Measurements from ENCODE around the gene PLLP.

Gene PLLP, protein sequence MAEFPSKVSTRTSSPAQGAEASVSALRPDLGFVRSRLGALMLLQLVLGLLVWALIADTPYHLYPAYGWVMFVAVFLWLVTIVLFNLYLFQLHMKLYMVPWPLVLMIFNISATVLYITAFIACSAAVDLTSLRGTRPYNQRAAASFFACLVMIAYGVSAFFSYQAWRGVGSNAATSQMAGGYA

DNA sequence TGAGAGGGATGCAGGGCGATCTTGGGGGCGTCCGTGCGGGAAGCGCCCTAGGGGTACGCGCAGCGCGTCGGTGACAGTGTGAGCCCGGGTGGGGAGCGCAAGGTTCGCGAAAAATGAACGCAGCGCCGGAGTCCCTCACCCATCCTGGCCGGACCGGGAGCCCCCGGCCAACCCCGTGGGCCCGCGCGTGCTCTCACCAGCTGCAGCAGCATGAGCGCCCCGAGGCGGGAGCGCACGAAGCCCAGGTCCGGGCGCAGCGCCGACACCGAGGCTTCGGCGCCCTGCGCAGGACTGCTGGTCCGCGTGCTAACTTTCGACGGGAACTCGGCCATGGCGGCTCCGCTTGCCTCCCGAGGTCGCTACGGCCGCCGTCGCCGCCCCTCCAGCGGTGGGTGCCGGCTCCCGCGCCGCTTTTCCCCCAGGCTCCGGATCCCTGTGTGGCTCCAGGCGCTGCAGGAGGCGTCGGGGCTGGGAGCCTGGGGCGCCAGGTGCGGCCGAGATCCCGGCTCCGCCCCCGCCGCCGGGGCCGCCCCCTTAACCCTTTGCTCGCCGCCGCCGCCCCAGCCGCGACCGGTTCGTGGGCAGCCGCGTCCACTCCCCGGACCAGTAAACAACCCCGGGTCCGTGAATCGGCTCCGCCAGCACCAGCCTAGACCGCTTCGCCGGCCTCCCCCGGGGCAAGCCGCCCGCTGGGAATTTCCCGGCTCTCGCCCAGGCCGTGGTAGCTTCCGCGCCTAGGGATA, at the start of gene PLLP:
Gene PLLP (minus strand): TSS at position 464 of the 743 bp plus-strand sequence. CDS start 132 bp downstream, at position 332.
- Histone ChIP-seq H3K4me3 (ENCODE audit: low read length) (peak within 1 kb of the TSS; percentile 67), H3K4me1 (ENCODE audit: low read length) (0 out of 2 replicates have a peak, but pooled peaks cover 1% of the 10 kb centered on the region), H3K9me2 (replicated peaks; ENCODE audit: insufficient read depth, low read length) (no peaks in the 10 kb centered on the region), H4K20me1 (ENCODE audit: insufficient read depth, low read length) (no peaks in the 10 kb centered on the region), H3K27me3 (replicated peaks; ENCODE audit: insufficient read depth, low read length) (no peaks in the 10 kb centered on the region), H3K27ac (ENCODE audit: low read length) (no peak within 1 kb of the TSS), H3F3A (ENCODE audit: insufficient read depth, low read length) (no peaks in the 10 kb centered on the region; the same call in 1 of the 2 replicates), H2AFZ (ENCODE audit: low read length) (peak within 1 kb of the TSS; percentile 60), H3K4me2 (ENCODE audit: low read depth, low read length) (peak within 1 kb of the TSS; percentile 97), H3K79me2 (ENCODE audit: low read length) (no peaks in the 10 kb centered on the region), H3K36me3 (replicated peaks; ENCODE audit: insufficient read depth, low read length) (no peaks in the 10 kb centered on the region), H3K9ac (ENCODE audit: low read length) (peak within 1 kb of the TSS; percentile 24; the same call in 1 of the 2 replicates), H3K9me3 (replicated peaks; ENCODE audit: insufficient read depth, low read length) (no peaks in the 10 kb centered on the region)
- DNase-seq, result no peak
- TF ChIP-seq EZH2phosphoT487 (IDR thresholded peaks at IDR 0.05; ENCODE audit: low read length) (no peak), EZH2 (optimal IDR thresholded peaks at IDR 0.05; ENCODE audit: low read depth, low read length) (no peak)
- TF ChIP-seq, protein P1, sequence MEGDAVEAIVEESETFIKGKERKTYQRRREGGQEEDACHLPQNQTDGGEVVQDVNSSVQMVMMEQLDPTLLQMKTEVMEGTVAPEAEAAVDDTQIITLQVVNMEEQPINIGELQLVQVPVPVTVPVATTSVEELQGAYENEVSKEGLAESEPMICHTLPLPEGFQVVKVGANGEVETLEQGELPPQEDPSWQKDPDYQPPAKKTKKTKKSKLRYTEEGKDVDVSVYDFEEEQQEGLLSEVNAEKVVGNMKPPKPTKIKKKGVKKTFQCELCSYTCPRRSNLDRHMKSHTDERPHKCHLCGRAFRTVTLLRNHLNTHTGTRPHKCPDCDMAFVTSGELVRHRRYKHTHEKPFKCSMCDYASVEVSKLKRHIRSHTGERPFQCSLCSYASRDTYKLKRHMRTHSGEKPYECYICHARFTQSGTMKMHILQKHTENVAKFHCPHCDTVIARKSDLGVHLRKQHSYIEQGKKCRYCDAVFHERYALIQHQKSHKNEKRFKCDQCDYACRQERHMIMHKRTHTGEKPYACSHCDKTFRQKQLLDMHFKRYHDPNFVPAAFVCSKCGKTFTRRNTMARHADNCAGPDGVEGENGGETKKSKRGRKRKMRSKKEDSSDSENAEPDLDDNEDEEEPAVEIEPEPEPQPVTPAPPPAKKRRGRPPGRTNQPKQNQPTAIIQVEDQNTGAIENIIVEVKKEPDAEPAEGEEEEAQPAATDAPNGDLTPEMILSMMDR (IDR thresholded peaks at IDR 0.05; ENCODE audit: low read length), result no peak

DNA sequence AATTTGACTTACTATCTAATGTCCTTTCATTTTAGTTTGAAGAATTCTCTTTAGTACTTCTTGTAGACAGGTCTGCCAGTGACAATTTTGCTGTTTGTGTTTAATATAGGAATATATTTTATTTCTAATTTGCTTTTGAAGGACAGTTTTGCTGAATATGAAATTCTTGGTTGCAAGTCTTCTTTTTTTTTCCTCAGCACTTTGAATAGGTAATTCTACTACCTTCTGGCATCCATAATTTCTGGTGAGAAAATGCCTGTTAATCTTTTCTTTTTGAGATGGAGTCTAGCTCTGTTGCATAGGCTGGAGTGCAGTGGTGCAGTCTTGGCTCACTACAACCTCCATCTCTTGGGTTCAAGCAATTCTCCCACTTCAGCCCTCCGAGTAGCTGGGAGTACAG, 48.9 kb upstream of the PLLP start:
- Histone ChIP-seq H3K27ac (ENCODE audit: low read length) (no peak overlapping the region), H3K27me3 (replicated peaks; ENCODE audit: insufficient read depth, low read length) (no peaks in the 10 kb centered on the region), H3F3A (ENCODE audit: insufficient read depth, low read length) (no peaks in the 10 kb centered on the region), H3K4me1 (ENCODE audit: low read length) (no peaks in the 10 kb centered on the region), H3K4me2 (ENCODE audit: low read depth, low read length) (no peak overlapping the region), H3K79me2 (ENCODE audit: low read length) (no peaks in the 10 kb centered on the region), H3K9me2 (replicated peaks; ENCODE audit: insufficient read depth, low read length) (no peaks in the 10 kb centered on the region), H3K9me3 (replicated peaks; ENCODE audit: insufficient read depth, low read length) (no peaks in the 10 kb centered on the region), H3K4me3 (ENCODE audit: low read length) (no peak overlapping the region), H2AFZ (ENCODE audit: low read length) (no peak overlapping the region), H3K9ac (ENCODE audit: low read length) (no peak overlapping the region), H3K36me3 (replicated peaks; ENCODE audit: insufficient read depth, low read length) (no peaks in the 10 kb centered on the region), H4K20me1 (ENCODE audit: insufficient read depth, low read length) (no peaks in the 10 kb centered on the region)
- no peak for DNase-seq
- no peak for TF ChIP-seq EZH2 (optimal IDR thresholded peaks at IDR 0.05; ENCODE audit: low read depth, low read length)
- TF ChIP-seq, protein P1 (IDR thresholded peaks at IDR 0.05; ENCODE audit: low read length), result no peak
- no peak for TF ChIP-seq EZH2phosphoT487 (IDR thresholded peaks at IDR 0.05; ENCODE audit: low read length)

DNA sequence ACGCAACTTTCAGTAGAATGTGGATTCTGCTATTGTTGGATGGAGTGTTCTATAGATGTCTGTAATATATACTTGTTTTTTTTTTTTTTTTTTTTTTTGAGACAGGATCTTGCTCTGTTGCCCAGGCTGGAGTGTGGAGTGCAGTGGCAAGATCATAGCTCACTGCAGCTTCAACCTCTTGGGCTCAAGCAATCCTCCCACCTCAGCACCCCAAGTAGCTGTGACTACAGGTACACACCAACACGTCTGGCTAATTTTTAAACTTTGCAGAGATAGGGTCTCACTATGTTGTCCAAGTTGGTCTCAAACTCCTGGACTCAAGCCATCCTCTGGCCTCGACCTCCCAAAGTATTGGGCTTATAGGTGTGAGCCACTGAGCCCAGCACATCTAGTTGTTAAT, 46.9 kb upstream of the PLLP start:
- Histone ChIP-seq H3K9ac (ENCODE audit: low read length) (no peak overlapping the region), H4K20me1 (ENCODE audit: insufficient read depth, low read length) (no peaks in the 10 kb centered on the region), H3K9me2 (replicated peaks; ENCODE audit: insufficient read depth, low read length) (no peaks in the 10 kb centered on the region), H3K4me2 (ENCODE audit: low read depth, low read length) (no peak overlapping the region), H3F3A (ENCODE audit: insufficient read depth, low read length) (no peaks in the 10 kb centered on the region), H3K79me2 (ENCODE audit: low read length) (no peaks in the 10 kb centered on the region), H3K4me1 (ENCODE audit: low read length) (no peaks in the 10 kb centered on the region), H3K27ac (ENCODE audit: low read length) (no peak overlapping the region), H3K36me3 (replicated peaks; ENCODE audit: insufficient read depth, low read length) (no peaks in the 10 kb centered on the region), H3K27me3 (replicated peaks; ENCODE audit: insufficient read depth, low read length) (no peaks in the 10 kb centered on the region), H3K4me3 (ENCODE audit: low read length) (no peak overlapping the region), H2AFZ (ENCODE audit: low read length) (no peak overlapping the region), H3K9me3 (replicated peaks; ENCODE audit: insufficient read depth, low read length) (no peaks in the 10 kb centered on the region)
- DNase-seq, result no peak
- TF ChIP-seq, protein P1 (IDR thresholded peaks at IDR 0.05; ENCODE audit: low read length), result no peak
- TF ChIP-seq EZH2 (optimal IDR thresholded peaks at IDR 0.05; ENCODE audit: low read depth, low read length), result no peak
- TF ChIP-seq EZH2phosphoT487 (IDR thresholded peaks at IDR 0.05; ENCODE audit: low read length), result no peak
